ENCODE data around the gene TTC7B. TPM values are rescaled to one million over a fixed set of nuclear protein-coding genes. Genes with fewer than 3 reads are reported as not detected.

Gene TTC7B
- total and polyA plus RNA-seq, 2 of the 13 experiments (the other 11 are each of a cell fraction or from before 2014, with no cell fraction given) = 1.3 to 3.2 TPM

- FAIRE-seq = no peak
- H3K4me1 ChIP-seq (ENCODE audit: insufficient read depth, low read length) = peaks cover 15% of the 10 kb centered on the region
- CTCF ChIA-PET (ENCODE audit: low intra/inter-chr PET ratio, low total read pairs) = no interaction called here
- no peak for DNase-seq (ENCODE audit: low spot score)
- H4K20me1 ChIP-seq (ENCODE audit: insufficient read depth, low read length) = no peaks in the 10 kb centered on the region
- intact Hi-C loops (cut with micrococcal nuclease; ENCODE audit: unreplicated experiment) = loop anchor here (5.0 kb wide), 2 partner anchors 360 to 455 kb away; partner anchors contain the start of gene CALM1
- no peaks in the 10 kb centered on the region for H3K79me2 ChIP-seq (ENCODE audit: insufficient read depth, low read length)
- H3K9me3 ChIP-seq (ENCODE audit: low read length) = no peaks in the 10 kb centered on the region
- no peak overlapping the region for H3K4me3 ChIP-seq (replicated peaks in 1 of 3; ENCODE audit: insufficient read depth in 1 of 3, low read depth in 2 of 3, low read length in 3 of 3)
- H2AFZ ChIP-seq (ENCODE audit: low read length) = no peak overlapping the region
- H3K27ac ChIP-seq (ENCODE audit: extremely low read length, insufficient read depth, low read length) = no peak overlapping the region
- POLR2A ChIA-PET = interaction anchor here (1.5 kb wide), 1 partner anchor 244 kb away, joined by 4 read pairs; no protein-coding TSS in a partner anchor
- 0 out of 2 replicates have a peak overlapping the region, but pooled peaks have one; percentile 88 for H3K4me2 ChIP-seq (ENCODE audit: low read depth, low read length)
- BruUV-seq (replicated peaks) = no TSS peak
- no peak for ATAC-seq
- TF ChIP-seq RFX5 (IDR thresholded peaks at IDR 0.05; ENCODE audit: low read depth, low read length) = peak; percentile 69
- no peak for TF ChIP-seq SRF (IDR thresholded peaks at IDR 0.05; ENCODE audit: low read depth, low read length)
- WGBS (ENCODE audit: low lambda C conversion rate) = 83% methylated on average over 2 of the region's 3 CpGs
- no peaks in the 10 kb centered on the region for H3K36me3 ChIP-seq (replicated peaks in 1 of 2; ENCODE audit: control insufficient read depth in 1 of 2, insufficient read depth in 2 of 2, low read length in 2 of 2)
- H3K27me3 ChIP-seq (ENCODE audit: control insufficient read depth in 1 of 2, insufficient read depth in 2 of 2, low read length in 2 of 2) = no peaks in the 10 kb centered on the region
- H3K9ac ChIP-seq (ENCODE audit: insufficient read depth, low read depth, low read length) = no peak overlapping the region
- in situ Hi-C loops (cut with HindIII; ENCODE audit: extremely low pct_ligation_motif_present, low pct_unique_long_range_greater_than_20kb) = no loop called here
Observed at GRCh38 chr14:90757452-90757851, 58.8 kb downstream of the TTC7B start.

- no TSS peak for BruUV-seq (replicated peaks)
- TF ChIP-seq, protein P1, sequence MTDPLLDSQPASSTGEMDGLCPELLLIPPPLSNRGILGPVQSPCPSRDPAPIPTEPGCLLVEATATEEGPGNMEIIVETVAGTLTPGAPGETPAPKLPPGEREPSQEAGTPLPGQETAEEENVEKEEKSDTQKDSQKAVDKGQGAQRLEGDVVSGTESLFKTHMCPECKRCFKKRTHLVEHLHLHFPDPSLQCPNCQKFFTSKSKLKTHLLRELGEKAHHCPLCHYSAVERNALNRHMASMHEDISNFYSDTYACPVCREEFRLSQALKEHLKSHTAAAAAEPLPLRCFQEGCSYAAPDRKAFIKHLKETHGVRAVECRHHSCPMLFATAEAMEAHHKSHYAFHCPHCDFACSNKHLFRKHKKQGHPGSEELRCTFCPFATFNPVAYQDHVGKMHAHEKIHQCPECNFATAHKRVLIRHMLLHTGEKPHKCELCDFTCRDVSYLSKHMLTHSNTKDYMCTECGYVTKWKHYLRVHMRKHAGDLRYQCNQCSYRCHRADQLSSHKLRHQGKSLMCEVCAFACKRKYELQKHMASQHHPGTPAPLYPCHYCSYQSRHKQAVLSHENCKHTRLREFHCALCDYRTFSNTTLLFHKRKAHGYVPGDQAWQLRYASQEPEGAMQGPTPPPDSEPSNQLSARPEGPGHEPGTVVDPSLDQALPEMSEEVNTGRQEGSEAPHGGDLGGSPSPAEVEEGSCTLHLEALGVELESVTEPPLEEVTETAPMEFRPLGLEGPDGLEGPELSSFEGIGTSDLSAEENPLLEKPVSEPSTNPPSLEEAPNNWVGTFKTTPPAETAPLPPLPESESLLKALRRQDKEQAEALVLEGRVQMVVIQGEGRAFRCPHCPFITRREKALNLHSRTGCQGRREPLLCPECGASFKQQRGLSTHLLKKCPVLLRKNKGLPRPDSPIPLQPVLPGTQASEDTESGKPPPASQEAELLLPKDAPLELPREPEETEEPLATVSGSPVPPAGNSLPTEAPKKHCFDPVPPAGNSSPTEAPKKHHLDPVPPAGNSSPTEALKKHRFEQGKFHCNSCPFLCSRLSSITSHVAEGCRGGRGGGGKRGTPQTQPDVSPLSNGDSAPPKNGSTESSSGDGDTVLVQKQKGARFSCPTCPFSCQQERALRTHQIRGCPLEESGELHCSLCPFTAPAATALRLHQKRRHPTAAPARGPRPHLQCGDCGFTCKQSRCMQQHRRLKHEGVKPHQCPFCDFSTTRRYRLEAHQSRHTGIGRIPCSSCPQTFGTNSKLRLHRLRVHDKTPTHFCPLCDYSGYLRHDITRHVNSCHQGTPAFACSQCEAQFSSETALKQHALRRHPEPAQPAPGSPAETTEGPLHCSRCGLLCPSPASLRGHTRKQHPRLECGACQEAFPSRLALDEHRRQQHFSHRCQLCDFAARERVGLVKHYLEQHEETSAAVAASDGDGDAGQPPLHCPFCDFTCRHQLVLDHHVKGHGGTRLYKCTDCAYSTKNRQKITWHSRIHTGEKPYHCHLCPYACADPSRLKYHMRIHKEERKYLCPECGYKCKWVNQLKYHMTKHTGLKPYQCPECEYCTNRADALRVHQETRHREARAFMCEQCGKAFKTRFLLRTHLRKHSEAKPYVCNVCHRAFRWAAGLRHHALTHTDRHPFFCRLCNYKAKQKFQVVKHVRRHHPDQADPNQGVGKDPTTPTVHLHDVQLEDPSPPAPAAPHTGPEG (CRISPR knock-in tag; IDR thresholded peaks at IDR 0.05) = no peak
- TF ChIP-seq ZFP1 (CRISPR knock-in tag; IDR thresholded peaks at IDR 0.05) (no peak), HES4 (CRISPR knock-in tag; IDR thresholded peaks at IDR 0.05; ENCODE audit: borderline replicate concordance) (no peak), STAG1 (CRISPR knock-in tag; IDR thresholded peaks at IDR 0.05) (peak; percentile 17; the same call in 1 of the 2 replicates), NR1H2 (CRISPR knock-in tag; IDR thresholded peaks at IDR 0.05; ENCODE audit: borderline replicate concordance, low read depth) (no peak)
- TF ChIP-seq, protein P2, sequence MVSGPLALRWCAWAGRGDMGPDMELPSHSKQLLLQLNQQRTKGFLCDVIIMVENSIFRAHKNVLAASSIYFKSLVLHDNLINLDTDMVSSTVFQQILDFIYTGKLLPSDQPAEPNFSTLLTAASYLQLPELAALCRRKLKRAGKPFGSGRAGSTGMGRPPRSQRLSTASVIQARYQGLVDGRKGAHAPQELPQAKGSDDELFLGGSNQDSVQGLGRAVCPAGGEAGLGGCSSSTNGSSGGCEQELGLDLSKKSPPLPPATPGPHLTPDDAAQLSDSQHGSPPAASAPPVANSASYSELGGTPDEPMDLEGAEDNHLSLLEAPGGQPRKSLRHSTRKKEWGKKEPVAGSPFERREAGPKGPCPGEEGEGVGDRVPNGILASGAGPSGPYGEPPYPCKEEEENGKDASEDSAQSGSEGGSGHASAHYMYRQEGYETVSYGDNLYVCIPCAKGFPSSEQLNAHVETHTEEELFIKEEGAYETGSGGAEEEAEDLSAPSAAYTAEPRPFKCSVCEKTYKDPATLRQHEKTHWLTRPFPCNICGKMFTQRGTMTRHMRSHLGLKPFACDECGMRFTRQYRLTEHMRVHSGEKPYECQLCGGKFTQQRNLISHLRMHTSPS (CRISPR knock-in tag; IDR thresholded peaks at IDR 0.05; ENCODE audit: low read depth) = no peak
Observed at GRCh38 chr14:90756755-90757345, 59.4 kb downstream of the TTC7B start.

More at GRCh38 chr14:90756755-90757345, 59.4 kb downstream of the TTC7B start:
- Histone ChIP-seq H3K9me3 (ENCODE audit: low read length) (no peaks in the 10 kb centered on the region), H3K4me1 (ENCODE audit: insufficient read depth, low read length) (peaks cover 15% of the 10 kb centered on the region), H3K27ac (ENCODE audit: extremely low read length, insufficient read depth, low read length) (no peak overlapping the region), H3K4me2 (ENCODE audit: low read depth, low read length) (no peak overlapping the region), H3K79me2 (ENCODE audit: insufficient read depth, low read length) (no peaks in the 10 kb centered on the region), H4K20me1 (ENCODE audit: insufficient read depth, low read length) (no peaks in the 10 kb centered on the region), H3K9ac (ENCODE audit: insufficient read depth, low read depth, low read length) (no peak overlapping the region), H2AFZ (ENCODE audit: low read length) (no peak overlapping the region), H3K27me3 (ENCODE audit: control insufficient read depth in 1 of 2, insufficient read depth in 2 of 2, low read length in 2 of 2) (no peaks in the 10 kb centered on the region), H3K4me3 (replicated peaks in 1 of 3; ENCODE audit: insufficient read depth in 1 of 3, low read depth in 2 of 3, low read length in 3 of 3) (no peak overlapping the region), H3K36me3 (replicated peaks in 1 of 2; ENCODE audit: control insufficient read depth in 1 of 2, insufficient read depth in 2 of 2, low read length in 2 of 2) (no peaks in the 10 kb centered on the region)
- no peak for DNase-seq (ENCODE audit: low spot score)
- in situ Hi-C loops (cut with HindIII; ENCODE audit: extremely low pct_ligation_motif_present, low pct_unique_long_range_greater_than_20kb) = no loop called here
- CTCF ChIA-PET (ENCODE audit: low intra/inter-chr PET ratio, low total read pairs) = no interaction called here
- 79% methylated on average over 10 of the region's 10 CpGs for WGBS (ENCODE audit: low lambda C conversion rate)
- intact Hi-C loops (cut with micrococcal nuclease; ENCODE audit: unreplicated experiment) = loop anchor here (5.0 kb wide), 2 partner anchors 360 to 455 kb away; partner anchors contain the start of gene CALM1
- FAIRE-seq = no peak
- POLR2A ChIA-PET = no interaction called here
- ATAC-seq = no peak
